HG03159 (cell line): ENCODE measurements around the gene BRD3.
"Not testable (repeated sequence)": the region's sequence is repeated elsewhere in the genome, so short reads cannot be mapped to it uniquely, and the experiment has no call there.

Experiments
- ATAC-seq: cut with Tn5 transposase; IDR thresholded peaks from one replicate; pipeline ENCODE4 v1.9.1; 2021; ENCODE audit warnings: mild to moderate bottlenecking, moderate library complexity; ENCODE audit not compliant: unreplicated experiment

Gene BRD3

DNA sequence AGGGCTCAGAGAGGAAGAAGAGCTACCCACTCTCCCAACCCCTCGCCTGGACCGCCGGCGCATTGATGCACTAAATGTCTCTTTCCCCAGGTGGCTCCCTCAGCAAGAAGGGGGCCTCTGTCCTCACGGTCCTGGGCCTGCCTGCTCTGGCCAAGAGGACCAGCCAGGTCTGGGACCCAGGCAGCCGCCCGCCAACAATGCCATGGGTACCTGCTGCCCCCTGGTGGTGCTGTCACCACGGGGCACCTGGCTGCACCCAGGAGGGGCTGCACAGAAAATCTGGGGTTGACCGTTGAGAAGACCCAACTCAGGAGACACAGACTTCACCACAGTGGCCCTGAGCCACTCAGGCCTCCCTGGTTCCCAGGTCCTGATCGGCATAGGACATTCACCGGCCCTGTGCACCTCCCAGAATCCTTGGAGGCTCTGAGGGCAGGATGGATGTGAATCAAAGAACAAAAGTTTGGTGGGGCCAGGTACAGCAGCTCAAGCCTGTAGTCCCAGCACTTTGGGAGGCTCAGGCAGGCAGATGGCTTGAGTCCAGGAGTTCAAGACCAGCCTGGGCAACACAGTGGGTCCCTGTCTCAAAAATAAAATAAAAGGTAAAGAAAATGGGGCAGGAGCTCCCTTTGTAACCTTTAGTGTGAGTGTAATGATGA, 73.3 kb downstream of the BRD3 start:
- ATAC-seq = no peak

DNA sequence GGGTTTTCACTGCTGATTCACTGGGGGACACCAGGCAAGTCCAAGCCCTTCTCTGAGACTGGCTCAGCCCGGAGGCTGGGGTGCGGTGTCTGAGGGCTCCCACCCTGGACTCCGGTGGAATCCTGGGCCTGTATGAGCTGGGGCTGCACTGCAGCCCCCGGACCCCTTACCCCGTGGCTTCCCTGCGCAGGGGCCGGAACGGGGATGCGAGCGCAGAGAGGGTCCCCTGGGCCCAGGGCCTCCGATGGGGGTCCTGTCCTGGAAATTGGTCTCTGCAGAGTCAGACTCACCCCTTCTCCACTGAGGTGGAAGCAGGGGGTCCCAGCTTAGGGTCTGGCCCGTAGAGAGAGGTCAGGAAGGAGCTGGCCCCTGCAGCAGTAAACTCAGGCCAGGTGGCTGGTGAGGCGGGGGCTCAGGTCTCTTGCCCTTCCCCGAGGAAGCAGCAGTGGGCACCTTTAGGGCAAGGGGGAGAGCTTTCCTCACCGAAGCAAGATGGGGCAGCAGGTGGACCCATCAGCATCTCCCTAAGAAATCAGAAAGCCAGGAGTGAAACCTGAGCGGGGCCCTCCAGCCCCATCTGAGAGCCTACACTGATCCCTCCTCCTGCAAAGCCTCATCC, 74.1 kb downstream of the BRD3 start:
- no peak for ATAC-seq

DNA sequence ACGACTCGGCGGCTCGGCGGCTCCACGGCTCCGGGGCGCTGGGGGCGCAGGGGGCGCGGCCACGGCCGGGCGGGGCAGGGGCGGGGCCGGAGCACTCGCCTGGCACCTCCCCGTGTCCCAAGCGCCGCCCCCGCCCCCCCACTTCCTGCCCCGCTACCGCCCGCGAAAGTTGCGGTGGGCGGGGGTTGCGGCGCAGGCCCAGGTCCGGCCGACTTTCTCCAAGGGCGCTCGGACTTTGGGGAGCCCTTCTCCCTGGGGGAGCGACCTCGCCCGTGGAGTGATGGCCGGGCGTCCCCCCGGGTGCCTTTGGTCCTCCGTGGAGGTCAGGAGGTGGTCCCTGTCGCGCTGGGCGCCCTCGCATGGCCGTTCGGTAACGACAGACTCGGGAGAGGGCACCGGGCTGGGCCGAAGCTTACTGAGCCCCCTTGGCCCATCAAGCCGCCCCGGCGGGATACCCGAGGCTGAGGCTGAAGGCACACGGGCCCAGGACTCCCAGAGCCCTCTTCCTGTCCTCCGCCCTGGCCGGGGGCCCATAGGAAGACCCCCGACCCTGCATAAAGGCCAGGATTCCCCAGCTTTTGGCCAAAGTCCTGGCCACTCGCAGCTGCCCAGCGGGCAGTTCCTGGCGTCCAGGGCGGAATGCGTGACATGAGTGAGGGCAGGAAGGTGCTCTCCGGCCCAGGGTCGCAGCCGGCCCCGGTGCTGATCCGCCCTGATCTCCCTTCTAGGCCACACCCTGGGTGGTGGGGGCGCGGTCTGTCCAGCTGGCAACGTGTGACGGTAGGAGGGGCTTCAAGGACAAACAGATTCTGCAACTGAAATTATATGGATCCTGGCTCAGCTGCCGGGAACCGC, 74.8 kb downstream of the BRD3 start:
- ATAC-seq = peak; percentile 46

DNA sequence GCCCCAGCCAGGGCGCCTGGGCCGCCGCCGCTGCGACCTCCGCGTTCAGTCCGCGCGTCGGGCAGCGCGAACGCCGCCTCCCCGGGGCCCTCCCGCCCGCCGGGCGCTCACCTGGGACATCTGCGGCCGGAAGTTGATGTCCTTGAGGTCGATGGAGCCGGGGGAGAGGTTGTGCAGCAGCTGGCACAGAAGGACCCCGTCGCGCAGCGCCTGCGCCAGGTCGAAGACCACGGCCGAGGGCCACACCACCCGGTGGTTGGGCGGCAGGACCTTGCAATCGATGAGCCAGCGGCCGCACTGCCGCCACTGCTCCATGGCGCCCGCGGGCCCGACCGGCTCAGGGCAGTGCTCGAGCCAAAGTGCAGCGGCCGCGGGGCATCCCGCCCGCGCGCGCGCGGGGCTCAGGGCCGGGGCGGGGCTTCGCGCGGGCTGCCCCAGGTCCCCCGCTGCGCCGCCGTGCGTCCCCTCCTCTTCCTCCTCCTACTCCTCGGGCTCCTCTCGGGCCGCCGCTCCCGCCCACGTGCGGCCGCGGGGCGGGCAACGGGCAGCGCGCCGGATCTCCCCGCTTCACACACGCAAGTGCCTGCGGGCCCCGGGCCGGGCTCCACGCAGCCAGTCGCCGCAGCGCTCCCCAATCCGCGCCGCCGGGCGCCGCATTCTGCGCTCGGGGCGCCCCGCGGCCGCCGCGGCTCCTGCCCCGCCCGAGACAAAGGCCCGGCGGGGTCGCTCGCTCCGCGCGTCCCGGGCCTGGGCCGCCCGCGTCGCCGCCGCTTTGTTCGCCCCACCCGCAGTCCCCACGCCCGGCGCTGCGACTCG, 75.7 kb downstream of the BRD3 start, which contains the start of gene VAV2:
Gene VAV2, minus strand, starts transcription at position 361 of the 816 bp plus-strand sequence. Its CDS starts 46 bp downstream, at position 315.
- peak; percentile 46 for ATAC-seq

DNA sequence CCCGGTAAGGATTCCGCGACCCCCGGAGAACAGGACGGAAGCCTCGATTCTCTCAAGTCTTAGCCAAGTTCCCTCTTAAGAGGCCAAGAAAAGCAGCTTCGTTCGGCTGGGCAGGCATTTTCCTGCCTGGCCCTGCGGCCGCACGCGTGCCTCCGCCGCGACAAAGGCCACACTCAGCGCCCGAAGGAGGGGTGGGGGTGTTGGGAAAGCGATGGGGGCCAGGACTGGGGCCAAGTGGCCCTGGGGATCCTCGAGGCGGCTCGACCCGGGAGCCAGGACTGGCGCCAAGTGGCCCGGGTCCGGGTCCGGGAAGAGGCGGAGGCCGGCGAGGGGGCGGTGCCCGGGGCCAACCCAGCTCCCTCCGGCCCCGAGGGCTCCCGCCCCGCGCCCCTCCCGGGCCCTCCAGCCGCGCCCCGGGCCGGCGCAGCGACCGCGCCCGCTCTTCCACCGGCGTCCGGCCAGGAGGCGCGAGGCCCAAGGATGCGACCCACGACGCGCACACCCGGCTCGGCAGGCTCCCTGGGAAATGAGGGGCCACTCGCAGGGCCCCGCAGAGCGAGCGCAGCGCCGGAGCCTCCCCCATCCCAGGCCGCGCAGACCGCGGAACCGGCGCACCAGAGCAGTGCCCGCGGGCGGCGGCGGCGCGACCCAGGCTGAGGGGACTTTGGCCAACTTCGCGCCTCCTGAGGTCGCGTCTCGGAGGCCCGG, 76.5 kb downstream of the BRD3 start:
- ATAC-seq = peak; percentile 9

DNA sequence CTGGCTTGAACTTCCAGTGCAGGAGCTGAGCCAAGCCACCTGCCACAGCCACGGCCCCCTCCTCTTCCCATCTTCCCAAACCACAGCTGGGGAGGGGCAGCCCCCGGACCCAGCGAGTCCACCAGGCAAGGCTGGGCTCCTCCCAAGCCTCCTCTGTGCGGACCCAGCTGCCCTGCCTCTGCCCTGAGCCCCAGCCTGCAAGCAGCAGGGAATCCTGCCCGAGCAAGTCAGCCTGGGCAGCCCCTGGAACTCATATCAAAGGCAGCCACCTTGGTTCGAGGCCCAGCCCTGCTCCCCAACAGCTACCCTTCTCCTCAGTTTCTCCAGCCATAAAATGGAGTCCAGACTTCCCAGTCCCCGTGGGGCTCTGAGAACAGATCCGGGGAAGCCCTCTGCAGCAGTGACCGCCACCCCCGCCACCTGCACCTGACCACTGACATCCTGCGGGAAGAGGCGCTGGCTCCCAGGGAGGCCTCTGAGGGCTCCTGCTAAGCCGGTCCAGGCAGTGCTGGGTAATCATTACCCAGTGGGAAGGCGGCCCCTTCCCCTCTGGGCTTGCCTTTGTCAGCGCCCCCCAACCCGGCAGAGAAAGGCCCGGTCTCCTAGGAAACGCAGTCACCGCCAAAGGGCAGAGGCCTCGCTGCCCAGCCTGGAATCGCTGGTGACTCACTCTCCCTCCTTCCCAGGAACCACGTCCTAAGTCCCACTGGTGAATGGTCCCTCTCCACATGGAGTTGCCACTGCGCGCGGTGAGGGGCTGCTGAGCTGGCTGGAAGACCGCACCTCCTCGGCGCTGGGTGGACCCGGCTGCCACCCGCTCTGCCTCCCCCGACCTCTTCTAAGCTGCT, 77.2 kb downstream of the BRD3 start:
- no peak for ATAC-seq

DNA sequence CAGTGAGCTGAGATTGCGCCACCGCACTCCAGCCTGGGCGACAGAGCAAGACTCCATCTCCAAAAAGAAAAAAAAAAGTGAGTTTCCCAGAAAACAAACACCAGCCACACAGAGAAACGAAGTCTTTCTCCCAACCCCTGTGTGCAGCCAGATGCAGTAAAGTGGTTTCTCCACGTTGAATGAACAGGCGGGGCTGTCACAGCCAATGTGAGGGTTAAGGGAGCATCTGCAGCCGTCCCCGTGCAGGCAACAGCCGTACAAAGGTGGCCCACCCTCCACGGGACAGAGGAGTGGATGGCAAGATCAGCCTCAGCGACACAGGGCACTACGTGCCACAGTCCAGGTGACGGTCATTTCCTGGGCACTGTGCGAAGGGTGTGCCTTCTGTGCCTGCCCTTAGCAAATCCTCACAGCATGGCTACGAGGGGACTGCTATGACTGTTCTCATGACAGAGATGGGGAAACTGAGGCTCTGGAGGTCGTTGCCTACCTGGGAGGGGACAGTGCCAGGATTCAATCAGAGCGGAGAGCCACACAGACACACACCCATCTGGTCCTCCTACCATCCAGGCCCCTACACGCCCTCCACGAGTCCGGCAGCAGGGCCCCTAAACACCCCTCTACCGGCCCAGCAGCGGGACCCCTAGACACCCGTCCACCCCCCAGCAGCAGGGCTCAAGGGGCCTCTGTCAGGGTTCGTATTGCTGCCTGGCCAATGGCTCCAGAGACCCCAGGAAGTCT, 78.0 kb downstream of the BRD3 start:
- no peak for ATAC-seq

DNA sequence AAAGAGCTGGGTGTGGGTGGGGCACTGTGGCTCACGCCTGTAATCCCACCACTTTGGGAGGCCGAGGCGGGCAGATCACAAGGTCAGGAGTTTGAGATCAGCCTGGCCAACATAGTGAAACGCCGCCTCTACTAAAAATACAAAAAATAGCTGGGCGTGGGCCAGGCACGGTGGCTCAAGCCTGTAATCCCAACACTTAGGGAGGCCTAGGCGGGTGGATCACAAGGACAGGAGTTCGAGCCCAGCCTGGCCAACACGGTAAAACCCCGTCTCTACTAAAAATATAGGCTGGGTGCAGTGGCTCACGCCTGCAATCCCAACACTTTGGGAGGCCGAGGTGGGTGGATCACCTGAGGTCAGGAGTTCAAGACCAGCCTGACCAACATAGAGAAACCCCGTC, 79.1 kb downstream of the BRD3 start:
- ATAC-seq = not testable (repeated sequence)

DNA sequence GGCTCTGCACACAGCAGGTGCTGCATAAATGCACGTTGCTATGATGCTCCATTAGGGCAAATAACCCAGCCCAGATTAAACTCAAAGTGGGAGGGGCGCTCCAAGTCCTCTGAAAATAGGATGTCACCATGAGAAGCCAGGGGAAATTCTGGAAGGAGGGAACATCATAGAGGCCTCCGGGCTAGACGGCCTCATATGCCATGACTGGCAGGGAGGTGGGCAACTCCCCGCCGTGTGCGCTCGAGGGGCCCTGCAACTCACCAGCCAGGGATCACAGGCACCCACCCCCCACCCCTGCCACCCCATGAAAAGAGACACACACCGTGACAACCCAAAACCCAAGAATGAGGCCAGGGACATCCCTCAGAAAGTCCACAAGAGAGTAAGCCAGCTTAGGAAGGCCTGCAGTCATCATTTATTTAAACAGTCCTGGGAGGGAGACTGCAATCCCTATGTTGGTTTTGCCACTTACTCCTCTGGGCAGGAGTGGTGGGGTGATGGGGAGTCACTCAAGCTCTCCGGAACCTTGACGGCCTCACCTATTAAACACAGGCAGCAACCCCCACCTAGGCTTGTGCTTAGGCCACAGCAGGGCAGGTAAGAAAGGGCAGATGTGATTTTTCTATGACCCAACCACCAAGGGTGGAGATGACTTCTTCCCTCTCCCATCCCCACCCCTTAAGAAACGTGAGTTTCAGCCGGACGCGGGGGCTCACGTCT, 79.7 kb downstream of the BRD3 start:
- no peak for ATAC-seq

DNA sequence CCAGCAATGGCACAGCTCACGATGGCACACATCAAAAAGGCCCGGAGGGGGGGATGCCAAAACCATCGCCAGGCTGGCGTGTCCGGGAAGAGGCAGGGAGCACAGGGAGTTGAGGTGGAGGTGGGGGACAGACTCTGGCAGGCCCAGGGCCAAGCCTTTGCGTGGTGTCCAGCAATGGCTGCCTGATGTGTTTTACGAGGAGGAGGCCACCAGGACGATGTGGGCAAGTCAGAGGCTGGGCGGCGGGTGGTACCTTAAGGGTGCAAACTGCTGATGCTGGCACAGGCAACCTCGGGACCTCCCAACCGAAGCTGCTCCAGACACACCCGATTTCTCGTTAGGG, 80.4 kb downstream of the BRD3 start:
- no peak for ATAC-seq

DNA sequence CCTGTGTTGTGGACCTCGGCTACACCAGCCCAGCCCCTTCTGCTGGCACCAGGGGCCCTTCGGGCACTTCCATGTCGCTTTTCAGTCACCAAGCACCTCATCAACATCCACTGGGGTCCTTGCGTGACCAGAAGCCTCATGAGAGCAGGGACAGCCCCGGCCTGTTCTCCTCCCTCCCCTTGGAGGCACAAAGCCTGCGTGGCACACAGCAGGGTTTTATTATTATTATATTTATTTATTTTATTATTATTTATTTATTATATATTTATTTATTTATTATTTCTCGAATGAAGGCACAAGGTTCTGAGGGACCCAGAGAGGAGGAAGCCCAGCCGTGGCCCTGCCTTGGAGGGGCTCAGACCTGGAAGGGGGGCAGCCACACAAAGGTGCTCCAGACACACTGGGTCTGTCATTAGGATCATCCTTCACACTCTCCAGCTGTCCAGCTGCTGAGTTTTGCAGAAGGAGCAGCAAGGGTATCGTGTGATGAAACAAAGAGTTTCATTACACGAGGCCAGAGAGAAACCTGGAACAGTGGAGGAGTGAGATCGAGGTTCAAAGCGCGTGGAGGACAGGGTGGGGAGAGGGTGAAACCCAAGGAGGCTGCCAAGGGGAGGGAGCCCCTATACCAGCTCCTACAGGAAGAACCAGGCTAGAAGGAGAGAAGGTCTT, 80.9 kb downstream of the BRD3 start:
- no peak for ATAC-seq

DNA sequence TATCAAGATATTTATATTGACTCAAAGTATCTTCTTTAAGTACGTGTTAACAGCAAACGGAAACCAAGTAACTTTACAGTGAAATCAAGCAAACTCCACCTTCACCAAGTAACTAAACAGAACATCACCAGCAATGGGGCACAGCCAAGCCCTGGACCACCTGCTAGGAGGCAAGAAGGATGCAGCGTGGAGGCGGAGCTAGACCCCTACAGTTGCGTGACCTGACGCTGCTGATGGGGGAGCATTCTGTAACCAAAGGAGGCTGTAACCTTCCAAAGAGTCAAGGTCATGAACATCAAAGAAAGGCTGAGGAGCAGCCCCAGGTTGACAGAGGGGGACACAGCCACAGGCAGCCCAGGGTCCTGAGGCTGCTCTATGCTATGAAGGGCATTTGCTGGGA, 81.8 kb downstream of the BRD3 start:
- ATAC-seq = no peak

DNA sequence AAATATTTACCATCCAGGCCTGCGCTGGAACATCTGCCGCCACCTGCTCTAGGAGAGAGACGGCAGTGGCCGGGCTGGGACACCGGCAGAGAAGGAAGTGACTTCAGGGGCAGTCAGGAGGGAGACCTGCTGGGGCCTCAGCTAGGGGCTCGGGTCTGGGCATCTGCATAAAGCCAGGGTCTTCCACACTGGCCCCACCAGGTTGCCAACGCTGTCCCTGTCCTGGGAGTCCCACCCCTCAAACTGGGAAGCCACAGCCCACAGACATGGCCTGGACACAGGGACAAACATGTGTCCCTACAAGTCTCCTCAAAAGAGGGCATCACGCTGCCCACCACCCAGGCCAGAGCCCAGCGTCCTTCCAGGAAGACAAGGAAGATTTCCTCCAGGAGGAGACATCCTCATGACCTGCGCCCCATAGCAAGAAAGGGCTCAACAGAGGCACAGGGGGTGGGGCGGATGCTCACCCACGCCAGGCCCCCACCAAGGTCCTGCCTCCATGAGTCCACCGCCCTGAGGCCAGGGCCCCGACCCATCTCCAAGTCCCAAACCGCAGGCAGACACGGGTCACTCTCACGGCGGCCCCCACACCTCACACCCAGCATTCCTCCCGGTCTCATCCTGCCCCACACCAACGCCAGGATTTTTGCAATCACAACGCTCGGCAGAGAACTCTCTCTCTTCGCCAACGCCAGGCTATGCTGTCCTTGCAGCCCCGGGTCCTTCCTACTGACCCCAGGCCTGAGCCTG, 84.7 kb downstream of the BRD3 start:
- ATAC-seq = no peak

DNA sequence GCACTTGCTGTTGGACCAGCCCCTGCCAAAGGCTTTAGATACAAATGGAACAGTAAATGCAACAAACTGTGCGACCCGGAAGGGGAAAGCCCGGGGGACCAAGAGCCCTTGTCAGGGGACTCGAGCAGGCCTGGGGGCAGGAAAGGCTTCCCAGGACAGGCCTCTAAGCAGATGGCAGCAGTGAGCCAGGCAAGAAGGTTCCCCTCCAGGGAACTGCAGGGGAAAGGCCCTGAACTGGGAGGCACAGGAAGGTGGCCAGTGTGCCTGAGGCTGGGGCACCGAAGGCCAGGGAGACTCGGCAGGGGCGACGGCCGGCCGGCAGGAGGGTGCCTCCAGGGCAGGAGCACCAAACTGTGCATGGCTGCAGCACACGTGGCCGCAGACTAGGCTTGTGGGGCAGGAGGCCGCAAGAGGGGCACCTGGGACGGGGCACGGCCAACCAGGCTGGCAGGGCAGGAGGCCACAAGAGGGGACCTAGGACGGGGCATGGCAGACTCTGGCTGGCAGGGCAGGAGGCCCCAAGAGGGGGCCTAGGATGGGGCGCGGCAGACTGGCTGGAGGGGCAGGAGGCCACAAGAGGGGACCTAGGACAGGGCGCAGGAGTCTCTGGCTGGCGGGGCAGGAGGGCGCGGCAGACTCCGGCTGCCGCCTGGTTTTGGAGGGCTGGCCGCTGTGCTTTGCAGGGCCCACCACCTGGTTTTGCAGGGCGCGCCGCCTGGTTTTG, 85.7 kb downstream of the BRD3 start:
- no peak for ATAC-seq

DNA sequence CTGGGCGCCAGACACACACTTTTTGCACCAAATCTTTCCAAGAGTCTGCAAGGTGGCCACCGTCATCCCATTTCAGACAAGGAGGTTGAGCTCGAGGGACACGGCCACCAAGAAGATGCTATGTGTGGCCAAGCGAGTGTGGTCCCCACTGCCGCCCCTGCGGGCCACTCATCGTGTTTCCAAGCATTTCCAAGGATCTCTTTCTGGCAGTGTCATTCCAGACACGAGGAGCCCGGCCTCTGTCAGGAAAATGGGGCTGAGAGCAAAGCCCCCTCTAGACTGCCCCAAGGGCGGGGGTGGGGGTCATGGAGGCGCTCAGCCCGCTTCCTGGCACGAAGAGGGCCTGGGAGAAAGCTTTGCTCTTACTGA, 86.3 kb downstream of the BRD3 start:
- no peak for ATAC-seq

DNA sequence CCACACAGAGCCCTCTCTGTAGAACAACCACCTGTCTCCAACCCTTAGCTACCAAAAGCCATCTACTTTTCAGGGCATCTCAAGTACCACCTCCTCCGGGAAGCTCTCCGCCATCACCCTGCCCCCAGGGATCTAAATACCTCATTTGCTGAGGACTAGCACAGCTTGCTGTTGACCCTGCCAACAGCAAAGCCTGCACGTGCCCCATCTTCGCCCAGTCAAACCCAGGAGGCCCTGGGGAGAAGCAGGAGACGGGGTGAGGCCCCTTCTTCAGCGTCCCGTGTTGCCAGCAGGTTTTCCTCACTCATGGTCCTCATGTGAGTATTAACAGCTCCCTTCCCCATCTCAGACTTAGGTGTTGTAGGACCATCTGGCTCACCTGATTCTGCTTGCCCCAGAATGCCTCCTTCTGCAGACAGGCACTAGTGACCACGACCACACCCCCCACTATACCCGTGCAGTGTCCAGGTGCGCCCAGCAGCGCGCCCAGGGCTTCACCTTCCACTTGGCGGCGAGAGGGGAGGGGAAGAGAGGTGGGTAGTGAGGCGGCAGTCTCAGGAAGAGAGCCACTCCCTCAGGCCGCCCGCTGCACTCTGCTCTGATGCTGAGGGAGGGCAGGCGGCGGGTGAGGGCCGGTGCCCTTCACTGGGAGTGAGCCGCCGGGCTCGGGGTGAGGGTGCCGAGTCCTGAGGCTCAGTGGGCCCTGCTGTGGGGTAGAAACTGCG, 86.8 kb downstream of the BRD3 start:
- ATAC-seq = no peak
